IPS-20b (cell line): ENCODE results near the gene FHIT.

Source experiments
- H3K27ac ChIP-seq: one replicate; pipeline ENCODE4 v1.5.1; 2013; ENCODE audit warnings: low read length
- H3K27me3 ChIP-seq: 2 replicates; pipeline ENCODE4 v1.6.1; 2013; ENCODE audit warnings: mild to moderate bottlenecking, low read length, inconsistent platforms; ENCODE audit not compliant: insufficient read depth
- H3K36me3 ChIP-seq: 2 replicates; pipeline ENCODE4 v1.6.1; 2013; ENCODE audit warnings: low read depth, mild to moderate bottlenecking, inconsistent platforms, low read length, moderate library complexity; ENCODE audit not compliant: insufficient read depth
- H3K4me1 ChIP-seq: 2 replicates; pipeline ENCODE4 v1.6.1; 2013; ENCODE audit warnings: mild to moderate bottlenecking, control low read depth, inconsistent platforms, low read length, moderate library complexity; ENCODE audit not compliant: insufficient read depth
- H3K4me3 ChIP-seq: 2 replicates; pipeline ENCODE4 v1.5.1; 2013; ENCODE audit warnings: mild to moderate bottlenecking, low read length, inconsistent platforms
- H3K9ac ChIP-seq: 2 replicates; pipeline ENCODE4 v1.6.1; 2013; ENCODE audit warnings: low read depth, mild to moderate bottlenecking, inconsistent platforms, low read length, moderate library complexity
- H3K9me3 ChIP-seq: 2 replicates; pipeline ENCODE4 v1.6.1; 2013; ENCODE audit warnings: mild to moderate bottlenecking, low read depth, low read length, inconsistent platforms; ENCODE audit not compliant: insufficient read depth

The FHIT gene

GRCh38 chr3:60575718-60576272 lies 675.5 kb downstream of the FHIT start:
- Histone ChIP-seq H3K9me3 (no peaks in the 10 kb centered on the region), H3K4me3 (no peak overlapping the region), H3K36me3 (no peaks in the 10 kb centered on the region), H3K9ac (no peak overlapping the region), H3K27ac (no peak overlapping the region), H3K27me3 (no peaks in the 10 kb centered on the region), H3K4me1 (peaks cover 20% of the 10 kb centered on the region; the same call in 1 of the 2 replicates)

GRCh38 chr3:60574046-60574769 lies 677.0 kb downstream of the FHIT start:
- H3K27me3 ChIP-seq = no peaks in the 10 kb centered on the region
- H3K4me3 ChIP-seq = no peak overlapping the region
- peaks cover 20% of the 10 kb centered on the region; the same call in 1 of the 2 replicates for H3K4me1 ChIP-seq
- H3K9ac ChIP-seq = no peak overlapping the region
- no peaks in the 10 kb centered on the region for H3K36me3 ChIP-seq
- H3K9me3 ChIP-seq = no peaks in the 10 kb centered on the region
- no peak overlapping the region for H3K27ac ChIP-seq

GRCh38 chr3:60573494-60573893 lies 677.8 kb downstream of the FHIT start:
- Histone ChIP-seq H3K27ac (no peak overlapping the region), H3K27me3 (no peaks in the 10 kb centered on the region), H3K36me3 (no peaks in the 10 kb centered on the region), H3K4me1 (peaks cover 20% of the 10 kb centered on the region; the same call in 1 of the 2 replicates), H3K9me3 (no peaks in the 10 kb centered on the region), H3K9ac (no peak overlapping the region), H3K4me3 (no peak overlapping the region)

DNA sequence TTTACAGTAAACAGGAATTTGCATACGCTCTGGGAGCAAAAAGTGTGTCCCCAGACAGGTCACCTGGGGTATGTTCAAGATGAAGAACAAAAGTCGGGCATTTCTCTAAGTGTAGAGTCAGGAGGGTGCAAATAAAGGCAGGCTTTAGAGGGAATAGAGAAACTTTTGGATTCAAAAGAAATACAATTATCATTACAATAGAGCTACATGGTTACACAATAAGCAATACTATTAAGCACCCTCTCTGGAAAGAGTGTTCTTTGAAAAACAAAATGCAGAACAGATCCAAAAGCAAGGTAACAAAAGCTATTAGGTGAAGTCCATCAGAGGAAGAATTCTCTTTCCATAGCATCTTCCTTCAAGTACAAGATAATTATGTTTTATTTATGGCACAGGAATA lies 679.7 kb downstream of the FHIT start:
- Histone ChIP-seq H3K27ac (no peak overlapping the region), H3K27me3 (no peaks in the 10 kb centered on the region), H3K9ac (no peak overlapping the region), H3K4me3 (no peak overlapping the region), H3K9me3 (no peaks in the 10 kb centered on the region), H3K4me1 (peaks cover 20% of the 10 kb centered on the region; the same call in 1 of the 2 replicates), H3K36me3 (no peaks in the 10 kb centered on the region)

- Histone ChIP-seq H3K9ac (no peak overlapping the region), H3K4me1 (peaks cover 24% of the 10 kb centered on the region), H3K4me3 (no peak overlapping the region)
Observed at GRCh38 chr3:60557122-60557521, 694.1 kb downstream of the FHIT start.

GRCh38 chr3:60555686-60556354 lies 695.4 kb downstream of the FHIT start:
- peaks cover 4% of the 10 kb centered on the region; the same call in 1 of the 2 replicates for H3K27me3 ChIP-seq
- H3K9ac ChIP-seq = peak overlapping the region; percentile 13; the same call in 1 of the 2 replicates
- H3K4me3 ChIP-seq = peak overlapping the region; percentile 9; the same call in 1 of the 2 replicates
- H3K36me3 ChIP-seq = no peaks in the 10 kb centered on the region
- peaks cover 24% of the 10 kb centered on the region for H3K4me1 ChIP-seq
- H3K27ac ChIP-seq = no peak overlapping the region
- H3K9me3 ChIP-seq = no peaks in the 10 kb centered on the region

More at GRCh38 chr3:60557122-60557521, 694.1 kb downstream of the FHIT start:
- Histone ChIP-seq H3K36me3 (no peaks in the 10 kb centered on the region), H3K27ac (no peak overlapping the region), H3K9me3 (no peaks in the 10 kb centered on the region), H3K27me3 (peaks cover 4% of the 10 kb centered on the region; the same call in 1 of the 2 replicates)

DNA sequence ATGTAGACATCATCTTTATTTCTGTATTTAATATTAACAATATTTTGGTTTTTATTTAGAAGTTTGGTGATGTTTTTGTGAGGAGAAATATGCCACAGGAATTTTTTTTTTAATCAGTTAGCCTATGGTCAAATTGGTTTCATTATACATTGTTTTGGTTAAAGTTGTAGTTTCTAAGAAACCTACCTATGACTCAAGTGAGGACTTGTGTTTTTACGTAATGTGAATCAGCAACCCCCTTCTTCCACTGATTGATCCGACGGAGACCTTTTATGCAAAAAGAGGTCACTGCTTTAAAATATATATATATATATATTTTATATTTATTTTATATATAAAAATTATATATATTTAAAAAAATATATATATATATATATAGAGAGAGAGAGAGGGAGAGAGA lies 698.1 kb downstream of the FHIT start:
- no peaks in the 10 kb centered on the region for H3K36me3 ChIP-seq

DNA sequence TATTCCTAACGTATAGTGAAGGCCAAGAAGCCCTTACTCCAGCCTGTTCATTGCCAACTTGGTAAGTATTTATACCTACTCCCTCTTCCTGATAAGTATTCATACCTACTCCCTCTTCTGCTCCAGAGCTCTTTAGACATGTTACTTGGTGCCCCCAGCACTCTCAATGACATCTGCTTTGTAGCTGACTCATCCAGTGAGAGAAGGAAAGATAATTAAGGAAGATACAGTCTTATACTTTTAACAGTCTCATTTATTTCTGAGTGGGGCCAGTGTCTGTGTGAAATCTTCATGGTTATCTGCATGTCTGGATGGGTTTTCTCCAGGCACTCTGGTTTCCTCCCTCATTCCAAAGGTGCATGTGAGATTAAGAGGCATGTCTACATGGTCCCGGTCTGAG lies 698.7 kb downstream of the FHIT start:
- H3K9me3 ChIP-seq = no peaks in the 10 kb centered on the region
- H3K9ac ChIP-seq = no peak overlapping the region
- H3K27ac ChIP-seq = no peak overlapping the region
- H3K36me3 ChIP-seq = no peaks in the 10 kb centered on the region
- peaks cover 42% of the 10 kb centered on the region for H3K4me1 ChIP-seq
- peaks cover 4% of the 10 kb centered on the region; the same call in 1 of the 2 replicates for H3K27me3 ChIP-seq
- H3K4me3 ChIP-seq = no peak overlapping the region

More for the DNA sequence above, 698.1 kb downstream of the FHIT start:
- H3K4me1 ChIP-seq = peaks cover 38% of the 10 kb centered on the region
- H3K9me3 ChIP-seq = no peaks in the 10 kb centered on the region
- H3K27me3 ChIP-seq = peaks cover 4% of the 10 kb centered on the region; the same call in 1 of the 2 replicates
- no peak overlapping the region for H3K27ac ChIP-seq
- no peak overlapping the region for H3K9ac ChIP-seq
- no peak overlapping the region for H3K4me3 ChIP-seq

GRCh38 chr3:60551455-60552209 lies 699.6 kb downstream of the FHIT start:
- no peak overlapping the region for H3K4me3 ChIP-seq

DNA sequence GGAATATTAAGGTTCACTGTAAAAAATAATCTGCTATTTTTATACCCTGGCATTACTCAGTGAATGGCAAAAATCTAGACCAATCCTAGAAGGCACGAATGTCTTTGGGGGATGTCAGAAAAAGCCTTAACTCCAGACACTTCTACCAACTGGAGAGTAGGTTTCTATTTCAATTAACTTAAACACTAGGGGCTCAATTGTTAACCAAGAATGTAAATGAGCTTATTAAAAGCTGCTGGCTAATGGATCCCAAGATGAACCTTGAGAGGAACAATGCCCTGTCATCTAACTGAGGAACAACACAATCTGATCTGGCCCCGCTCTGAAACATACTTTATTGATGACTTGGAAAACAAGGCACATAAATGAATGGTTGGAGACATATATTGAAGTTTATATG lies 701.4 kb downstream of the FHIT start:
- Histone ChIP-seq H3K9ac (no peak overlapping the region), H3K9me3 (no peaks in the 10 kb centered on the region), H3K4me1 (peaks cover 26% of the 10 kb centered on the region), H3K36me3 (no peaks in the 10 kb centered on the region), H3K27me3 (no peaks in the 10 kb centered on the region), H3K27ac (no peak overlapping the region), H3K4me3 (no peak overlapping the region)

More at GRCh38 chr3:60551455-60552209, 699.6 kb downstream of the FHIT start:
- H3K36me3 ChIP-seq = no peaks in the 10 kb centered on the region
- no peak overlapping the region for H3K27ac ChIP-seq
- no peaks in the 10 kb centered on the region for H3K9me3 ChIP-seq
- H3K4me1 ChIP-seq = peaks cover 44% of the 10 kb centered on the region
- H3K9ac ChIP-seq = no peak overlapping the region
- peaks cover 4% of the 10 kb centered on the region; the same call in 1 of the 2 replicates for H3K27me3 ChIP-seq

GRCh38 chr3:60542995-60543394 lies 708.3 kb downstream of the FHIT start:
- Histone ChIP-seq H3K4me3 (no peak overlapping the region), H3K9me3 (no peaks in the 10 kb centered on the region), H3K36me3 (no peaks in the 10 kb centered on the region), H3K9ac (no peak overlapping the region), H3K27ac (no peak overlapping the region), H3K27me3 (no peaks in the 10 kb centered on the region), H3K4me1 (peaks cover 8% of the 10 kb centered on the region; the same call in 1 of the 2 replicates)
